ENCODE measurements around the gene ZBP1. TPM values are rescaled to one million over a fixed set of nuclear protein-coding genes. Genes with fewer than 3 reads are reported as not detected.

Gene ZBP1
- total RNA-seq, 1 donor from 2014 or later, result 0.44 TPM

GRCh38 chr20:57657535-57658446 lies 37.6 kb upstream of the ZBP1 start:
- ATAC-seq, result peak; percentile 73

- no peak for ATAC-seq
Measured at GRCh38 chr20:57656821-57657534, 36.8 kb upstream of the ZBP1 start.

DNA sequence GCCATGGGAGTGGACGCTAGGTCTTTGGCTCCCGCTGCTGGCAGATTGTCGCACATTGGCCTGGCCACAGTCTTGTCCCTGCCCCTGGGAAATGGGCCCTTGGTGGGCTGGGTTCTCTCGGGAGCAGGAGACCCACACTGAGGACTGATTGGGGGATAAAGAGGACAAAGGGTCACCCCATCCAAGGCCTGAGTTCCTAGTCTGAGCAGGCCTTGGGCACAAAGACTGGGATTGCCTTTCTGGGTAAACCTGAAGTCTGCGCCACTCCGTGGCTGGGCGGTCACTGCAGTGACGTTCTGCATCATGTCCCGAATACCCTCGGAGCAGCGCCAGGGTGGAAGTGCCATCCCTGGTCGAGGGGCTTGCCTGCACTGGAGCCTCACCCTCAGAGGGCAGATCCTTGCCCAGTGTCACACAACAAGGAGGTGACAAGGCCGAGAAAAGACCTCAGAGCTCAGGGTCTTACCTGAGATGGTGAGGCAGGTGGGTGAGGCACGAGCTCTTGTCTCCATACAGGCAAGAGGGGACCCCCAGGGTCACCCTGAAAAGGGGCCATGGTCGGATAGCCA lies 36.1 kb upstream of the ZBP1 start:
- ATAC-seq, result no peak

GRCh38 chr20:57655809-57656155 lies 35.6 kb upstream of the ZBP1 start:
- no peak for ATAC-seq

- no peak for ATAC-seq
Measured at GRCh38 chr20:57654998-57655808, 35.0 kb upstream of the ZBP1 start.

DNA sequence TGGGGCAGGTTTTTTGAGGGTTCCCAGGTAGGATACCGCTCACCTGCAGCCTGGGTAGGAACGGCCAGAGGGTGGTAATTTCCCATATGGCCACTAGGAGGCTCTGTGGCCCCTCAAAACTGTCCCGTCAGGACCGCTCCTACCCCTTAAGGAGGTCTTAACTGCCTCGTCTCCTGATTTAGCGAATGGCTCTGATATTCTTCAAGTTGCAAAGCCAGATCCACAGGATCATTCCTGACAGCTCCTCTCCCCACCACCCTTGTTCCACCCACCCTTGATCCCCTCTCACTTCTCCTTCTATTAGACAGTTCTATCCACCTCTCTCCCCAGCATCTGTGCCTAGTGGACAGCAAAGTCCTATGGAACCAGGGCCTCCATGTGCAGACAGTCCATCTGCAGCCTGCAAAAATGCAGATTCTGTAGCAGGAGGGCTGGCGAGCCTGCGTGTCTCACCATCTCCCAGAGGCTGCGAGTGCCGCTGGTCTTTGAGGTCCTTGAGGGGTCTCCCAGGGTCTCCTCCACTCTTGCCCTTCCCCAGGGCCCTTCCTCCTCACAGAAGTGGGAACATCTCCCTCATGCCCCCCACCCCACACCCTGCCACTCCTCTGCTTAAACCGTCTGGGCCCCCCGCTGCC lies 34.3 kb upstream of the ZBP1 start:
- ATAC-seq, result peak; percentile 64

GRCh38 chr20:57653910-57654309 lies 33.7 kb upstream of the ZBP1 start:
- no peak for ATAC-seq

DNA sequence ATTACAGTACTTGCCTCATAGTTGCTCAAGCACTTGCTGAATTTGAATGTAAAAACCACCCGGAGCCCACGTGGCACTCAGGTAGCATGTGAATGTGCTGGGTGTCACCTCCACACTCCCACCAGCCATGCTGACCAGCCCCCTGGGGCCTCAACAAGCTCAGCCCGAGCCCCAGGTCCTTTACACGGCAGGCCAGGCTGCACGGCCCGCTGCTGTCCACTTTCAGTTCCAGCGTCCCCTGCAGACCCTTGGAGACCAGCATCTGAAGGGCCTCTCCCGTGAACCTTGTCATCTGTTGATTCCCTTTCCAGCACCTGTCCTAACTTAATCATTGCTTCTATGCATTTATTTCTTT lies 33.3 kb upstream of the ZBP1 start:
- ATAC-seq, result no peak

GRCh38 chr20:57652606-57653545 lies 32.6 kb upstream of the ZBP1 start:
- no peak for ATAC-seq

DNA sequence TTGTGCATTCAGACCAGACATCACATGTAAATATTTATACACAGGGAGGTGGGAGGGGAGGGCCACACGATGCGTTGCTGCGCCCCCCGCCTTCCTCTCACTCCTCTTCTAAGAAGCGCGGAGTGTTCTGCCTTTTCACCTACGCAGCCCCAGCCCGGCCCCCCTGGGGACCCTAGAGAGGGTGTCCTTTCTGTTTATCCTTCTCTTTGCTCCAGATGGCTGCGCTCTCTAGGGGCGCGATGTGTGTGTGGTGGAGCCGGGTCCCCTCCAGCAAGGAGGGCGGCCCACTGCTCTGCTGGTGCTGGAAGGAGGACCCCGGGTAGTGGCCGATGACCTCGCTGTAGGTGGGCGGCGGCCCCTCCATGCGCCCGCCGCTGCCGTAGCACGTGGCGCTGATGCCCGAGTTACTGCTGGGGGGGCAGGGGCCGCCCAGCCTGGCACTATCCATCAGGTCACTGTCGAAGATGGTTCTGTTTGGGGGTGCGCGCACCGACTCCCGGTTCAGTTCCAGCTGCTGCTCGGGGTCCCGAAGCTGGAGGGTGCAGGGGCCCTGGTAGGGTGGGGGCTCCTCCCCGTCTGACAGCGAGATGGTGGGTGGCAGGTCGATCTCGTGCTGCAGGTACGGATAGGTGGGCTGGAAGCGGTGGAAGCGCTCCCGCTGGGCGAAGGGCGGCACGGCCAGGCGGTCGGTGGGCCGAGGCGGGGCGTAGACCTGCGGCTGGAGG lies 31.8 kb upstream of the ZBP1 start:
- no peak for ATAC-seq

GRCh38 chr20:57650756-57651483 lies 30.7 kb upstream of the ZBP1 start:
- ATAC-seq, result no peak

DNA sequence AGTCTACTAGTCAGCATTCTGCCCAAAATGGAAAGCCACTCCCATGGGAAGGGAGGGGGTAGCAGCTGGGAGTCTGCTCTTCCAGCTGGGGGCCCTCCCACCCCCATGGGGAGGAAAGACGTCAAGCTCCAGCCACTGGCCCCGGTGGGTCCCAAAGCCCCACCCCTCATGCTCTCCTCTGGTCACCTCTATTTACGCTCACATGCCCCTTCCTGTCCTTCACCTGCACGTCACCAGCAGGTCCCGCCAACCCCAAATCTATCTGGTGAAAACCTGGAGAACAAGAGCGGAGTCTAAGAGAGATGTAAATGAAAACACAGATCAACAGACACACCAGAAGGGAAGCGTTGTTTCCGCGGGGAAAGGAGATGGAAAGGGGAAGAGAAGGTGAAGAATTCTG lies 30.0 kb upstream of the ZBP1 start:
- ATAC-seq, result no peak

GRCh38 chr20:57649617-57650015 lies 29.4 kb upstream of the ZBP1 start:
- no peak for ATAC-seq

DNA sequence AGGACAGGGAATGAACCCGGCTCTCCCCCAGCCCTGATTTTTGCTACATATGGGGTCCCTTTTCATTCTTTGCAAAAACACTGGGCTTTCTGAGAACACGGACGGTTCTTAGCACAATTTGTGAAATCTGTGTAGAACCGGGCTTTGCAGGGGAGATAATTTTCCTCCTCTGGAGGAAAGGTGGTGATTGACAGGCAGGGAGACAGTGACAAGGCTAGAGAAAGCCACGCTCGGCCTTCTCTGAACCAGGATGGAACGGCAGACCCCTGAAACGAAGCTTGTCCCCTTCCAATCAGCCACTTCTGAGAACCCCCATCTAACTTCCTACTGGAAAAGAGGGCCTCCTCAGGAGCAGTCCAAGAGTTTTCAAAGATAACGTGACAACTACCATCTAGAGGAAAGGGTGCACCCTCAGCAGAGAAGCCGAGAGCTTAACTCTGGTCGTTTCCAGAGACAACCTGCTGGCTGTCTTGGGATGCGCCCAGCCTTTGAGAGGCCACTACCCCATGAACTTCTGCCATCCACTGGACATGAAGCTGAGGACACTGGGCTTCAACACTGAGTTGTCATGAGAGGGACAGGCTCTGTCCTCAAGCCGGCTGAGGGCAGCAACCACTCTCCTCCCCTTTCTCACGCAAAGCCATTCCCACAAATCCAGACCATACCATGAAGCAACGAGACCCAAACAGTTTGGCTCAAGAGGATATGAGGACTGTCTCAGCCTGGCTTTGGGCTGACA lies 28.8 kb upstream of the ZBP1 start:
- ATAC-seq, result no peak

DNA sequence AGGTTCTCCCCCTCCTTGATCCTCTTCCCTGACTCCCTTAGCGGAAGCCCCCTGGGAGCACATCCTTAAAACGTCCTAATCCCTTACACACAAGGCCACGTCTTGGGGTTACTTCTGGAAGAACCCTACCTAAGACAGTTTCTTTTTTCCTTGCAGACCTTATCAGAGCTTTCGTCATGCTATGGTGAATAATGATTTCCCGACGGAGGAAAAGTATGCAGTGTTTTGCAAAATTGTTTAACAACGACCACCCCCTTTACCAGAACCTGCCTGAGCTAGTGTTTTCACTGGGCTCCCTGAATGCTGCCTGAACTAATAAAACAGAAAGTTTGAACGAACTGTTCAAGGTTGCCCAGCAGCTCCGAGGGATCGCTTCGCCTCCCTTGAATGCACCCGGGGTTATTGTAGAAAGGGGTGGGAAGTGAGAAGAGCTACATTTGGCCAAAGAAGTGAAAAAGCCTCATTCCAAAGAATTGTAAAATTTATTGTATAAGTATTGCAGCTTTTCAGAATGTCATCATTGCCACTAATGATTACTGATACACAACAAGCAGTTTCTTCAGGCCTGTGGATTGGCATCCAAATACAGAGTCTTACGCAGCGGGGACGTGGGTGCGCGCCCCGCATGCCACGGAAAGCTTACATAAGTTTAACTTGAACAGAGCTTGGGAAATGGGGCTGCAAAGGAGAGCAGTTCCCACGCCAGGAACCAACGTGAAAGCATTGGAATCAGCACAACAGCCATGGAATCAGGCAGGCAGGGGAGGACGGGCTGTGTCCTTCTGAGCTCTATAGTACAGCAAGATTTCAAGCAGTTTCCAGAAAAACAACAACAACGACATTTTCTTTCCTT lies 27.9 kb upstream of the ZBP1 start:
- ATAC-seq, result no peak

DNA sequence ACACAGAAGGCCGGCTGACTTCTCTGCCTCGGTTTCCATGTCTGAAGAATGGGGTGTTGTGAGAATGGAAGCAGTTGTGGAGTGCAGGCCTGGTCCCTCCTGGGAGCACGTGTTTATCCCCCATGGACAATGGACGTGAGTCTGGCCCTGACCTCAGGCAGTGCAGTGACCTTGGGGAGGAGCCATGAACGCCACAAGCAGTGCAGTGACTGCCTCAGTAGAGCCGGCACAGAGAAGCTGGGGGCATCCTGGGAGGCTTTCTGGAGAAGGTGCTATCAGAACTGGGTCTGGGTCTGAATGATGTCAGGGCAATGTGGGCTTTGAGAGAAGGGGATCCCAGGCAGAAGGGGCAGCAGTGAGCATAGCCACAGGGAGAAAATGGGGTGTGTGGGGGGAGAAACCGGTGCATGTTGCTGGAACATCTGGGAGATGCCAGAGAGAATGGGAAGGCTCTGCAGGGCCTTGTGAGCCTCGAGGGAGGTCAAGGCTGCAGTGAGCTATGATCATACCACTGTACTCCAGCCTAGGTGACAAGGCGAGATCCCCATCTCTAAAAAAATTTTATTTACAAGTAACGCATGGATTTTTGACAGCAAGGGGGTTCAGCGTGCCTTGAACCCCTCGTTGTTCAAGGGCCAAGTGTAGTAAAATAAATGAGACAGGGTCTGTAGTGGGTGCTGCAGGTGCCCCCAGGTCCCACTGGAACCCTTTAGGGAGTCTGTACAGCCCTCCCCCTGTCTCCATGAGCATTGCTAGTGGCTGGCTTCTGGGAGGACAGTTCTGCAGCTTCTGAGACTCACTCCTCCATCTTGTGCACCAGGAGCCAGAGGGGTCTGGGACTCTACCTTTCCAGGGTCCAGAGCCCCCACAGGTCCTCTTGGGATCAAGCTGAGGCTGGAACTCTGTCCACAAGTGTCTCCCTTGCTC lies 27.0 kb upstream of the ZBP1 start:
- no peak for ATAC-seq

DNA sequence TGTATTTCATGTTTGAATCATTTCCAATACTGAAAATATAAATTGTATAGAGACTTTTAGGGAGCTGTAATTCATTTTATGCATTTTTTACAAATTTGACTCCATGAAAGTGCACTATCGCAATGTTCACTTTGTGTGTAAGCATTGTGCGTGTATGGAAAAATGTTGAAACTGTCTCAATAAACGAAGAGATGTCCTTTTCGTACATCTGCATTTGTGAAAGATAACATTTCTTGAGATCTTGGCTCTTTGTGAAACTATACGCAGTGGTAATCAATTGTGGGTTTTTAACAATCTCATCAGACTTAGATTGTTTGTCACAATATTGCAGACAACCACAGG lies 18.6 kb upstream of the ZBP1 start:
- ATAC-seq, result no peak

All from esophagus mucosa (tissue), 1 donor.